ENCODE data around the gene SFI1.

The SFI1 gene

GRCh38 chr22:31567702-31568101, 71.4 kb downstream of the SFI1 start:
- H3K4me3 ChIP-seq (ENCODE audit: low read depth, low read length): no peak overlapping the region
- no peak for DNase-seq (ENCODE audit: low read depth)
- TF ChIP-seq CTCF (IDR thresholded peaks at IDR 0.05; ENCODE audit: low read depth, low read length, missing control alignments): no peak

DNA sequence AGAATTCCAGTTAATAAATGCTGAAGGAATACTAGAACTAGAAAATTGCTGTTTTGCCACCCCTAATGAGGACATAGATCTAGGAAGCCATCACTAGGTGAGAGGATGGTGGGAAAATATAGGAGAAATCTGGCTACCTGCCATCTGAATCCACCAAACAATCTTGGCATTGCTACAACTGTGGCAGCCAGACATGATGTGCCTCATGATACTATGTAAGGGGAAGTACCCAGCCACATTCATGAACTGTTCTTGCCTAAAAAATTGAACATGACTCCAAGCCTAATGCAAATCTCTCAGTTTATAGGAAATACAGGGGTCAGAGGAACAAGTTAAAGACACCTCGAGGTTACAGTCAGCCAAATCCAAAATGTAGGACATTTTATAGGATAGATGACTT, 72.8 kb downstream of the SFI1 start:
- H3K4me3 ChIP-seq (ENCODE audit: low read depth, low read length): no peak overlapping the region
- no peak for DNase-seq (ENCODE audit: low read depth)

GRCh38 chr22:31572939-31573338, 76.6 kb downstream of the SFI1 start:
- no peak for TF ChIP-seq CTCF (IDR thresholded peaks at IDR 0.05; ENCODE audit: low read depth, low read length, missing control alignments)
- H3K4me3 ChIP-seq (ENCODE audit: low read depth, low read length): no peak overlapping the region
- DNase-seq (ENCODE audit: low read depth): no peak

More for the DNA sequence above, 72.8 kb downstream of the SFI1 start:
- TF ChIP-seq CTCF (IDR thresholded peaks at IDR 0.05; ENCODE audit: low read depth, low read length, missing control alignments): no peak

DNA sequence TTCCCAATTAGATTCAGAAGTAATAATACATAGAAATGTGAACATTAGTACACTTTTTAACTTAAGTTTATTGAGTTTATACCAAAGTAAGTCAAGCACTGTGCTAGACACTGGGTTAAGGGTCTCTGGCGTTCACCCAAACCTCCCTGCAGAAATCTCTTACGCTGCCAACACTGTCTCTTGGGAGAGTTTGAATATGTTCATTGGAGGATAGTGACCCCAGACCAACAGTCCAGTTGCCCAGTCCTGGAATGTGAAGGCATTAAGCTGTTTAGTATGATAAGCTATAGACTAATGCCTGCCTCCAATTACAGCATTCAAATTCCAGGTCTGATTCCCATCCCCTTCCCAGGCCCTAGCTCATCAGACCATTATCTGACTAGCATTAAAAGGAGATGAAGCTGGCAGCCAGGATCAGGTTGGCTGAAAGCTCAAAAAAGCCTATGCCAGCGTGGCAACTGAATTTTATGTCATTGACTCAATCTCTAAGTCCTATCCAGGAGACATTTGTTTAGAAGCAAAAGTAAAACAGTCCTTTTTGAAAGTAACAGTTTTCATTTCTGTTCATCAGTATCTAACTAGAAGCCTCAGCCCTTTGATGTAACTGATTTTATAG, 77.8 kb downstream of the SFI1 start:
- no peak for TF ChIP-seq CTCF (IDR thresholded peaks at IDR 0.05; ENCODE audit: low read depth, low read length, missing control alignments)
- H3K4me3 ChIP-seq (ENCODE audit: low read depth, low read length): no peak overlapping the region
- no peak for DNase-seq (ENCODE audit: low read depth)

DNA sequence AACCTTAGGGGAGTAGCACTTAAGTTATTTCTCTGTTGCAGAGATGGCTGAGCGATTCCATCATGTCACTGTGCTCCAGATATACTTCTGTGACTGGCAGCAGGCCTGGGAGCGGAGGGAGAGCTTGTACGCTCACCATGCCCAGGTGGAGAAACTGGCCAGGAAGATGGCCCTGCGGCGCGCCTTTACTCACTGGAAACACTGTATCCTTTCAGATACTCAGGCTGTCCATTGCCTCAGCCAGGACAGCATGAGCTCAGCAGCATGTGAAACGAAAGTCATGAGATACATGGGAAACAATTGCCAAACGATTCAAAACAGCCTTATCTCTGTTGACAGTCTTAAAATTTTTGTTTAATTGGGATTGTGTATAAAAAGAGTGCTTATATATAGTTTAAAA, 78.9 kb downstream of the SFI1 start:
- no peak overlapping the region for H3K4me3 ChIP-seq (ENCODE audit: low read depth, low read length)
- no peak for TF ChIP-seq CTCF (IDR thresholded peaks at IDR 0.05; ENCODE audit: low read depth, low read length, missing control alignments)

GRCh38 chr22:31577711-31578110, 81.4 kb downstream of the SFI1 start:
- no peak for TF ChIP-seq CTCF (IDR thresholded peaks at IDR 0.05; ENCODE audit: low read depth, low read length, missing control alignments)
- DNase-seq (ENCODE audit: low read depth): no peak

More for the DNA sequence above, 78.9 kb downstream of the SFI1 start:
- DNase-seq (ENCODE audit: low read depth): no peak

GRCh38 chr22:31578171-31578570, 81.8 kb downstream of the SFI1 start:
- H3K4me3 ChIP-seq (ENCODE audit: low read depth, low read length): no peak overlapping the region
- DNase-seq (ENCODE audit: low read depth): no peak
- no peak for TF ChIP-seq CTCF (IDR thresholded peaks at IDR 0.05; ENCODE audit: low read depth, low read length, missing control alignments)

More at GRCh38 chr22:31577711-31578110, 81.4 kb downstream of the SFI1 start:
- no peak overlapping the region for H3K4me3 ChIP-seq (ENCODE audit: low read depth, low read length)
